ENCODE results near the gene FALEC.

Gene FALEC

DNA sequence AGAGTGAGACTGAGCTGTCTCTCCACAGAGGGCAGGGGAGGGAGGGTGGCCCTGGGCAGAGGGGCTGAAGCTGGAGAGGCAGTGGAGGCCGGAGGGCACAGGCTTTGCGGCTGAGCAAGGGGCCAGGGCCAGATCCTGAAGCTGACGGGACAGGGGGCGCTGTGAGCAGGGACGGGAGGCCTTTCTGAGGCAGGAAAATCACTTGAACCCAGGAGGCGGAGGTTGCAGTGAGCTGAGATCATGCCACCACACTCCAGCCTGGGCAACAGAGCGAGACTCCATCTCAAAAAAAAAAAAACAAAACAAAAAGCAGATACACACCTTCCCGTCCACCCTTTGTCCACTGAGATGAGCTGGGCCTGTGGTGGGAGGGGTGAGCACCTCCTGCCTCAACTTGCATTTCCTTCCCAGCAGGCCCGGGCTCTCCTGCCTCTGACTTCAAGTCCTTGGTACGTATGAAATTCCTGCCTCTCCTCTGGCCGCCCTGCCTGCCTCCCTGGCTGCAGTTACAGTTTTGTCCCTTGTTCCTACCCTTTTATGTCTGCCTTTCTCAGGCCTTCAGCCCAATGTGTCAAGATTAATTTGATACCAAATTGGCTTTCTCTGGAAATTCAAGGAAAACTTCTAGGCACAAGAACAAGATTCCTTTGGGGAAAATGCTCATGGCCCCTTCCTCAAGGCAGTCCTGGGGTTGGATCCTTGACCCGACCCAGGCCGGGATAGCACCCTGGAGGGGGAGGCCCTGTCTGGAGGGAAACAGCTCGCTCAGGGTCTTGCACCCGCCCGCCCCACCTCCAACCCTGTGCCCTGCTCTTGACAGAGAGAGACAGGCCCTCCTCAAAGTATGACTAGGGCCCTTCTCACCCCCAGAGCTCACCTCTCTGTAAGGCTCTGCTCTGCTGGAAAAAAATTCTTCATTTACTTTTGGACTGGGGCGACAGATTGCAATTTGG is 22.5 kb downstream of the FALEC start:
- peak; percentile 79 for ATAC-seq
- TF ChIP-seq OSR1 (CRISPR knock-in tag; IDR thresholded peaks at IDR 0.05), result no peak
- TF ChIP-seq ZNF70 (CRISPR knock-in tag; IDR thresholded peaks at IDR 0.05), result no peak
- no peak for TF ChIP-seq CSDC2 (CRISPR knock-in tag; IDR thresholded peaks at IDR 0.05)
- TF ChIP-seq, protein P1, sequence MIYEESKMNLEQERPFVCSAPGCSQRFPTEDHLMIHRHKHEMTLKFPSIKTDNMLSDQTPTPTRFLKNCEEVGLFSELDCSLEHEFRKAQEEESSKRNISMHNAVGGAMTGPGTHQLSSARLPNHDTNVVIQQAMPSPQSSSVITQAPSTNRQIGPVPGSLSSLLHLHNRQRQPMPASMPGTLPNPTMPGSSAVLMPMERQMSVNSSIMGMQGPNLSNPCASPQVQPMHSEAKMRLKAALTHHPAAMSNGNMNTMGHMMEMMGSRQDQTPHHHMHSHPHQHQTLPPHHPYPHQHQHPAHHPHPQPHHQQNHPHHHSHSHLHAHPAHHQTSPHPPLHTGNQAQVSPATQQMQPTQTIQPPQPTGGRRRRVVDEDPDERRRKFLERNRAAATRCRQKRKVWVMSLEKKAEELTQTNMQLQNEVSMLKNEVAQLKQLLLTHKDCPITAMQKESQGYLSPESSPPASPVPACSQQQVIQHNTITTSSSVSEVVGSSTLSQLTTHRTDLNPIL (CRISPR knock-in tag; IDR thresholded peaks at IDR 0.05; ENCODE audit: low read depth), result no peak

DNA sequence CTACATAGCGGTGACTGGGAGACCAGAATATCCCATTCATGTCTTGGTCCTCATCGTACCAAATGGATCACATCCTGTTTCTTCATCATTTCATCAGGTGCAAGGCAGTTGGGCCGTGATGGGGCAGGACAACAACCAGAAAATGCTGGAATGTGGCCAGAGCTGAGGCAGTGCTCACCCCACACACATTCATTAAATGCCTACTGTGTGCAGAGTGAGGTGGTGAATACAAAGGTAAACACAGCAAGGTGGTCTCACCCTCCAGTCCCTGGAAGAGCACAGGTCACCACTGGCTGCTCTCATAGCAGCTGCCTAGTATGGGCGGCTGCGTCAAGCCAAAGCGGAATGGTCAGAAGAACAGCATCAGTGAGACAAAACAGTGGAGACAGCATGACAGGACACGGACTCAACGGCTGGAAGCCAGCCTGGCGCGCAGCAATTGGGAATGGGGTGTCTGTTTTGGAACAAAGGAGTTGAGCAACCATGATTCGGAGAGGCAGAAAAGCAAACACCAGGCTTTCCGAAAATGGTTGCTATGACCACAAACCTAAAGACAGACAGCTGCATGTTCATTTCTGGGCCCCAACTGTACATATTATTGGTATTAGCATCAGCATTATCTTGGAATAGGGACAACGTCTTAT is 28.1 kb downstream of the FALEC start:
- TF ChIP-seq, protein P2, sequence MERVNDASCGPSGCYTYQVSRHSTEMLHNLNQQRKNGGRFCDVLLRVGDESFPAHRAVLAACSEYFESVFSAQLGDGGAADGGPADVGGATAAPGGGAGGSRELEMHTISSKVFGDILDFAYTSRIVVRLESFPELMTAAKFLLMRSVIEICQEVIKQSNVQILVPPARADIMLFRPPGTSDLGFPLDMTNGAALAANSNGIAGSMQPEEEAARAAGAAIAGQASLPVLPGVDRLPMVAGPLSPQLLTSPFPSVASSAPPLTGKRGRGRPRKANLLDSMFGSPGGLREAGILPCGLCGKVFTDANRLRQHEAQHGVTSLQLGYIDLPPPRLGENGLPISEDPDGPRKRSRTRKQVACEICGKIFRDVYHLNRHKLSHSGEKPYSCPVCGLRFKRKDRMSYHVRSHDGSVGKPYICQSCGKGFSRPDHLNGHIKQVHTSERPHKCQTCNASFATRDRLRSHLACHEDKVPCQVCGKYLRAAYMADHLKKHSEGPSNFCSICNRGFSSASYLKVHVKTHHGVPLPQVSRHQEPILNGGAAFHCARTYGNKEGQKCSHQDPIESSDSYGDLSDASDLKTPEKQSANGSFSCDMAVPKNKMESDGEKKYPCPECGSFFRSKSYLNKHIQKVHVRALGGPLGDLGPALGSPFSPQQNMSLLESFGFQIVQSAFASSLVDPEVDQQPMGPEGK (CRISPR knock-in tag; IDR thresholded peaks at IDR 0.05; ENCODE audit: borderline replicate concordance), result no peak
- TF ChIP-seq ZNF70 (CRISPR knock-in tag; IDR thresholded peaks at IDR 0.05) (no peak), ZFP3 (CRISPR knock-in tag; IDR thresholded peaks at IDR 0.05) (no peak)
- TF ChIP-seq, protein P3, sequence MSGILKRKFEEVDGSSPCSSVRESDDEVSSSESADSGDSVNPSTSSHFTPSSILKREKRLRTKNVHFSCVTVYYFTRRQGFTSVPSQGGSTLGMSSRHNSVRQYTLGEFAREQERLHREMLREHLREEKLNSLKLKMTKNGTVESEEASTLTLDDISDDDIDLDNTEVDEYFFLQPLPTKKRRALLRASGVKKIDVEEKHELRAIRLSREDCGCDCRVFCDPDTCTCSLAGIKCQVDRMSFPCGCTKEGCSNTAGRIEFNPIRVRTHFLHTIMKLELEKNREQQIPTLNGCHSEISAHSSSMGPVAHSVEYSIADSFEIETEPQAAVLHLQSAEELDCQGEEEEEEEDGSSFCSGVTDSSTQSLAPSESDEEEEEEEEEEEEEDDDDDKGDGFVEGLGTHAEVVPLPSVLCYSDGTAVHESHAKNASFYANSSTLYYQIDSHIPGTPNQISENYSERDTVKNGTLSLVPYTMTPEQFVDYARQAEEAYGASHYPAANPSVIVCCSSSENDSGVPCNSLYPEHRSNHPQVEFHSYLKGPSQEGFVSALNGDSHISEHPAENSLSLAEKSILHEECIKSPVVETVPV (CRISPR knock-in tag; IDR thresholded peaks at IDR 0.05), result no peak
- ATAC-seq, result no peak

DNA sequence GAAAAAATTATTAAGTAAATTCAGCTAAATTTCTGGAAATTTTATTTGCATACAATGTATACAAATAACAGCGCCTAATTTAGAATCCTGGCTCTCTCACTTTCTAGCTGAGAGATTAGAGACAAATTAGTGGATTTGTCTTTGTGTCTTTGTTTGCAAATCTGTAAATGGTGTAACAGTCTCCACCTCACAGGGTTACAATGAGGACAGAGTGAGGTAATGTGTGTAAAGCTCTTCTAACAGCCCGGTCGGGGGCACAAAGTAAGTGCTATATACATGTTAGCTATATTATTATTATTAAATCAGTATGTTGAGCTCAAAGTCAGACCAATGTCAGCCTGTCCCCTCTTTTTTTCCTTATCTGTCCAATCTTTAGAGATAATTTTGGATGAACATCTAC is 28.7 kb downstream of the FALEC start:
- ATAC-seq, result no peak
- TF ChIP-seq GLIS3 (CRISPR knock-in tag; IDR thresholded peaks at IDR 0.05), result no peak

DNA sequence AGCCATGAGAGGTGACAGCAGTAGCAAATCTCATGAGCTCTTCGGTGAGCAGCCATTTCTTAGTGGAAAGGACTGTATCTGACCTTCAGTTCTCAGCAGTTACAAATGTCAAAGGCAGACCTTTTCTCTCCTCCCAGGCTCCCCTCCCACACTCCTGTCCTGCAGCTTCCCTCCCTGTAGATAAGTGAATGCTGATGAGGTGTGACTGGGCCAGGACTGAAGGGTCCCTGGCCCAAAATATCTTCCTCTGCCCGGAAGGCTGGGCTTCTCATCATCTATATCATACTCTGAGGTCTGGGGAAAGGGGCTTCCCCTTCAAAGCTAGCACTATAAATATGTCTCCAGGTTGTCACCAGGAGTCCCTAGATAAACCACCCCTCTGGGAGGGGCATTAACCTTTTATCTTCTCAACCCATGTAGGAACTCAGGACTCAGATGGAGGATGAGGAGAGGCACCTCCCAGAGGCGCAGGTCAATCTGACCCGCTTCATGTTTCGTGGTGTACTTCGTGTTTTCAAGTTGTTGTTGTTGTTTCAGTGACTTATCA is 30.0 kb downstream of the FALEC start:
- no peak for ATAC-seq

More for the DNA sequence above, 30.0 kb downstream of the FALEC start:
- TF ChIP-seq ISL1 (CRISPR knock-in tag; IDR thresholded peaks at IDR 0.05), result no peak
- TF ChIP-seq GLIS3 (CRISPR knock-in tag; IDR thresholded peaks at IDR 0.05), result no peak
- TF ChIP-seq ZNF565 (CRISPR knock-in tag; conservative IDR thresholded peaks at IDR 0.05; ENCODE audit: low read depth), result no peak
- TF ChIP-seq RARB (CRISPR knock-in tag; IDR thresholded peaks at IDR 0.05), result no peak
- TF ChIP-seq TCF4 (CRISPR knock-in tag; IDR thresholded peaks at IDR 0.05; ENCODE audit: borderline replicate concordance), result no peak
- TF ChIP-seq PPARA (CRISPR knock-in tag; IDR thresholded peaks at IDR 0.05; ENCODE audit: borderline replicate concordance), result no peak
- TF ChIP-seq, protein P3 (CRISPR knock-in tag; IDR thresholded peaks at IDR 0.05), result no peak
- TF ChIP-seq CSDC2 (CRISPR knock-in tag; IDR thresholded peaks at IDR 0.05), result no peak
- TF ChIP-seq ZFP30 (CRISPR knock-in tag; IDR thresholded peaks at IDR 0.05), result no peak
- no peak for TF ChIP-seq OSR1 (CRISPR knock-in tag; IDR thresholded peaks at IDR 0.05)
- no peak for TF ChIP-seq BACH2 (CRISPR knock-in tag; IDR thresholded peaks at IDR 0.05; ENCODE audit: borderline replicate concordance)
- TF ChIP-seq, protein P2 (CRISPR knock-in tag; IDR thresholded peaks at IDR 0.05; ENCODE audit: borderline replicate concordance), result no peak
- TF ChIP-seq SNAI2 (CRISPR knock-in tag; IDR thresholded peaks at IDR 0.05), result no peak
- TF ChIP-seq, protein P4, sequence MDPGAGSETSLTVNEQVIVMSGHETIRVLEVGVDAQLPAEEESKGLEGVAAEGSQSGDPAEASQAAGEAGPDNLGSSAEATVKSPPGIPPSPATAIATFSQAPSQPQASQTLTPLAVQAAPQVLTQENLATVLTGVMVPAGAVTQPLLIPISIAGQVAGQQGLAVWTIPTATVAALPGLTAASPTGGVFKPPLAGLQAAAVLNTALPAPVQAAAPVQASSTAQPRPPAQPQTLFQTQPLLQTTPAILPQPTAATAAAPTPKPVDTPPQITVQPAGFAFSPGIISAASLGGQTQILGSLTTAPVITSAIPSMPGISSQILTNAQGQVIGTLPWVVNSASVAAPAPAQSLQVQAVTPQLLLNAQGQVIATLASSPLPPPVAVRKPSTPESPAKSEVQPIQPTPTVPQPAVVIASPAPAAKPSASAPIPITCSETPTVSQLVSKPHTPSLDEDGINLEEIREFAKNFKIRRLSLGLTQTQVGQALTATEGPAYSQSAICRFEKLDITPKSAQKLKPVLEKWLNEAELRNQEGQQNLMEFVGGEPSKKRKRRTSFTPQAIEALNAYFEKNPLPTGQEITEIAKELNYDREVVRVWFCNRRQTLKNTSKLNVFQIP (CRISPR knock-in tag; IDR thresholded peaks at IDR 0.05; ENCODE audit: borderline replicate concordance, low read depth), result no peak
- TF ChIP-seq, protein P5, sequence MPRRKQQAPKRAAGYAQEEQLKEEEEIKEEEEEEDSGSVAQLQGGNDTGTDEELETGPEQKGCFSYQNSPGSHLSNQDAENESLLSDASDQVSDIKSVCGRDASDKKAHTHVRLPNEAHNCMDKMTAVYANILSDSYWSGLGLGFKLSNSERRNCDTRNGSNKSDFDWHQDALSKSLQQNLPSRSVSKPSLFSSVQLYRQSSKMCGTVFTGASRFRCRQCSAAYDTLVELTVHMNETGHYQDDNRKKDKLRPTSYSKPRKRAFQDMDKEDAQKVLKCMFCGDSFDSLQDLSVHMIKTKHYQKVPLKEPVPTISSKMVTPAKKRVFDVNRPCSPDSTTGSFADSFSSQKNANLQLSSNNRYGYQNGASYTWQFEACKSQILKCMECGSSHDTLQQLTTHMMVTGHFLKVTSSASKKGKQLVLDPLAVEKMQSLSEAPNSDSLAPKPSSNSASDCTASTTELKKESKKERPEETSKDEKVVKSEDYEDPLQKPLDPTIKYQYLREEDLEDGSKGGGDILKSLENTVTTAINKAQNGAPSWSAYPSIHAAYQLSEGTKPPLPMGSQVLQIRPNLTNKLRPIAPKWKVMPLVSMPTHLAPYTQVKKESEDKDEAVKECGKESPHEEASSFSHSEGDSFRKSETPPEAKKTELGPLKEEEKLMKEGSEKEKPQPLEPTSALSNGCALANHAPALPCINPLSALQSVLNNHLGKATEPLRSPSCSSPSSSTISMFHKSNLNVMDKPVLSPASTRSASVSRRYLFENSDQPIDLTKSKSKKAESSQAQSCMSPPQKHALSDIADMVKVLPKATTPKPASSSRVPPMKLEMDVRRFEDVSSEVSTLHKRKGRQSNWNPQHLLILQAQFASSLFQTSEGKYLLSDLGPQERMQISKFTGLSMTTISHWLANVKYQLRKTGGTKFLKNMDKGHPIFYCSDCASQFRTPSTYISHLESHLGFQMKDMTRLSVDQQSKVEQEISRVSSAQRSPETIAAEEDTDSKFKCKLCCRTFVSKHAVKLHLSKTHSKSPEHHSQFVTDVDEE (CRISPR knock-in tag; IDR thresholded peaks at IDR 0.05), result no peak
- no peak for TF ChIP-seq TOX (CRISPR knock-in tag; IDR thresholded peaks at IDR 0.05; ENCODE audit: borderline replicate concordance)
- no peak for TF ChIP-seq ARNTL (CRISPR knock-in tag; IDR thresholded peaks at IDR 0.05; ENCODE audit: borderline replicate concordance, low read depth)
